GM23338 (cell line): ENCODE measurements around the gene TBC1D7. TPM values are rescaled to one million over a fixed set of nuclear protein-coding genes. Genes with fewer than 3 reads are reported as not detected.

ENCODE experiments used
- ATAC-seq: fragments of 200-7000 bp; cut with Tn5 transposase; 3 replicates; pipeline ENCODE4 v1.9.1; 2020
- DNase-seq: peaks from one replicate; pipeline ENCODE4 v3.0.0-alpha.2; 2015; ENCODE audit warnings: low spot score
- H2AFZ ChIP-seq: fragments of 200-600 bp; sonication (generic); 2 replicates; pipeline ENCODE4 v1.8.0; 2016; ENCODE audit warnings: antibody characterized with exemption, mild to moderate bottlenecking, moderate library complexity
- H3F3A ChIP-seq: fragments of 200-600 bp; sonication (generic); replicated peaks from 2 replicates; pipeline ENCODE4 v1.8.0; 2017; ENCODE audit warnings: antibody characterized with exemption, mixed run types, low read depth
- H3K27ac ChIP-seq: fragments of 200-600 bp; sonication (generic); 2 replicates; pipeline ENCODE4 v1.6.1; 2016; ENCODE audit warnings: low read depth
- H3K27me3 ChIP-seq: fragments of 200-600 bp; sonication (generic); 2 replicates; pipeline ENCODE4 v1.8.0; 2016; ENCODE audit warnings: mild to moderate bottlenecking, mixed run types, moderate library complexity; ENCODE audit not compliant: insufficient read depth
- H3K36me3 ChIP-seq: fragments of 200-600 bp; sonication (generic); 2 replicates; pipeline ENCODE4 v1.8.0; 2016; ENCODE audit warnings: mild to moderate bottlenecking; ENCODE audit not compliant: insufficient read depth
- H3K4me1 ChIP-seq: fragments of 200-600 bp; sonication (generic); 2 replicates; pipeline ENCODE4 v1.8.0; 2016; ENCODE audit warnings: mild to moderate bottlenecking, moderate library complexity; ENCODE audit not compliant: insufficient read depth
- H3K4me2 ChIP-seq: fragments of 200-600 bp; sonication (generic); 2 replicates; pipeline ENCODE4 v1.7.1; 2017; ENCODE audit warnings: mixed run types
- H3K4me3 ChIP-seq: fragments of 200-600 bp; sonication (generic); 2 replicates; pipeline ENCODE4 v1.6.1; 2016; ENCODE audit warnings: mixed run types
- H3K79me2 ChIP-seq: fragments of 200-600 bp; sonication (generic); replicated peaks from 2 replicates; pipeline ENCODE4 v1.8.0; 2017; ENCODE audit warnings: mild to moderate bottlenecking; ENCODE audit not compliant: insufficient read depth
- H3K9me2 ChIP-seq: fragments of 200-600 bp; sonication (generic); 2 replicates; pipeline ENCODE4 v1.8.0; 2017; ENCODE audit not compliant: insufficient read depth
- H4K20me1 ChIP-seq: fragments of 200-600 bp; sonication (generic); replicated peaks from 2 replicates; pipeline ENCODE4 v1.8.0; 2017; ENCODE audit warnings: mild to moderate bottlenecking; ENCODE audit not compliant: insufficient read depth
- H3K27ac Mint-ChIP-seq: 2 replicates; pipeline ENCODE4 v1.8.0; 2020; ENCODE audit warnings: inconsistent platforms, mild to moderate bottlenecking, moderate library complexity, mixed read lengths
- H3K27me3 Mint-ChIP-seq: 3 replicates; pipeline ENCODE4 v1.8.0; 2022; ENCODE audit warnings: low read depth, mild to moderate bottlenecking, moderate library complexity, mixed read lengths, inconsistent platforms; ENCODE audit not compliant: insufficient read depth, poor library complexity
- H3K36me3 Mint-ChIP-seq: 3 replicates; pipeline ENCODE4 v1.8.0; 2021; ENCODE audit warnings: low read depth, mild to moderate bottlenecking, inconsistent platforms, moderate library complexity, mixed read lengths
- H3K4me1 Mint-ChIP-seq: 3 replicates; pipeline ENCODE4 v1.8.0; 2020; ENCODE audit warnings: mild to moderate bottlenecking, inconsistent platforms, mixed read lengths
- H3K4me3 Mint-ChIP-seq: 3 replicates; pipeline ENCODE4 v1.8.0; 2021; ENCODE audit warnings: moderate library complexity, mild to moderate bottlenecking, inconsistent platforms, mixed read lengths
- H3K9me3 Mint-ChIP-seq: 3 replicates; pipeline ENCODE4 v1.8.0; 2020; ENCODE audit warnings: moderate library complexity, mild to moderate bottlenecking, inconsistent platforms, mixed read lengths
- CREB1 ChIP-seq: fragments of 250-450 bp; sonication (Bioruptor Pico); IDR thresholded peaks from 2 replicates; pipeline ENCODE4 v1.5.0; 2020; ENCODE audit warnings: low read depth, mild to moderate bottlenecking, moderate library complexity
- CTCF ChIP-seq, 2 experiments: fragments of 200-600 bp in 1 of 2; sonication (generic) in 1 of 2; conservative IDR thresholded peaks; 2 replicates each; pipeline versions ENCODE4 v1.5.1 to v1.6.1; 2016 to 2017; ENCODE audit warnings: antibody characterized with exemption in 2 of 2, low read depth in 2 of 2, mild to moderate bottlenecking in 2 of 2, moderate library complexity in 1 of 2
- EZH2 ChIP-seq: fragments of 200-600 bp; sonication (generic); IDR thresholded peaks from one replicate; pipeline ENCODE4 v1.8.0; 2017; ENCODE audit warnings: antibody characterized with exemption, mild to moderate bottlenecking, low read depth; ENCODE audit not compliant: unreplicated experiment
- NANOG ChIP-seq: IDR thresholded peaks from 2 replicates; pipeline ENCODE4 v1.6.1; 2016; ENCODE audit warnings: antibody characterized with exemption, borderline replicate concordance
- POLR2AphosphoS5 ChIP-seq: IDR thresholded peaks from 2 replicates; pipeline ENCODE4 v1.6.1; 2016; ENCODE audit warnings: antibody characterized with exemption, low read depth
- REST ChIP-seq: IDR thresholded peaks from one replicate; pipeline ENCODE4 v1.6.1; 2018; ENCODE audit warnings: antibody characterized with exemption; ENCODE audit not compliant: unreplicated experiment
- STAT1 ChIP-seq: IDR thresholded peaks from one replicate; pipeline ENCODE4 v1.6.1; 2016; ENCODE audit warnings: antibody characterized with exemption; ENCODE audit not compliant: unreplicated experiment
- ZNF114 ChIP-seq: fragments of 250-450 bp; sonication (Bioruptor Pico); IDR thresholded peaks from 2 replicates; pipeline ENCODE4 v1.5.0; 2020; ENCODE audit warnings: mild to moderate bottlenecking, moderate library complexity
- ZNF331 ChIP-seq: fragments of 250-450 bp; sonication (Bioruptor Pico); IDR thresholded peaks from 2 replicates; pipeline ENCODE4 v1.5.0; 2020; ENCODE audit warnings: low read depth, mild to moderate bottlenecking, moderate library complexity
- polyA plus RNA-seq: library from polyadenylated mRNA; unstranded; fragments of >200 nt; fragmentation: Nextera tagmentation; extraction: Ambion mirVana; gene quantifications from 2 replicates; pipeline ENCODE4 v1.2.1, GENCODE V29; 2016
- total RNA-seq: library from RNA; depleted of rRNA; stranded (reverse); fragments of >200 nt; shearing (Covaris generic); gene quantifications from 2 replicates; pipeline ENCODE4 v1.2.3, GENCODE V29; 2014

TBC1D7 gene
- total and polyA plus RNA-seq, 2 experiments from 2014 or later = 62.0 to 70.4 TPM

GRCh38 chr6:13307508-13307995 lies 20.8 kb downstream of the TBC1D7 start (continued):
- TF ChIP-seq CTCF (conservative IDR thresholded peaks at IDR 0.05; ENCODE audit: low read depth in 2 of 2) (no peak), EZH2 (no peak), STAT1 (no peak), CREB1 (no peak), ZNF114 (no peak)

- no peak for DNase-seq
- H3K27me3 ChIP-seq = no peaks in the 10 kb centered on the region
- no peak for ATAC-seq
- H3F3A ChIP-seq = no peaks in the 10 kb centered on the region
- H3K4me1 Mint-ChIP-seq = no peaks in the 10 kb centered on the region
- H3K27me3 Mint-ChIP-seq = peaks cover 4% of the 10 kb centered on the region
- H3K27ac ChIP-seq = no peak overlapping the region
- no peaks in the 10 kb centered on the region for H3K9me2 ChIP-seq
- TF ChIP-seq NANOG (no peak), REST (no peak), CREB1 (no peak)
- no peaks in the 10 kb centered on the region for H3K9me3 Mint-ChIP-seq
- no peak overlapping the region for H3K27ac Mint-ChIP-seq
- no peak overlapping the region for H3K4me2 ChIP-seq
- H3K4me1 ChIP-seq = no peaks in the 10 kb centered on the region
- peaks cover 34% of the 10 kb centered on the region for H3K36me3 ChIP-seq
- no peak overlapping the region for H2AFZ ChIP-seq
- H4K20me1 ChIP-seq = peaks cover 5% of the 10 kb centered on the region; the same call in 1 of the 2 replicates
- H3K79me2 ChIP-seq = no peaks in the 10 kb centered on the region; the same call in 1 of the 2 replicates
- H3K4me3 ChIP-seq = no peak overlapping the region
- H3K36me3 Mint-ChIP-seq = peaks cover 53% of the 10 kb centered on the region
- no peak overlapping the region for H3K4me3 Mint-ChIP-seq
These were observed 22.5 kb downstream of the TBC1D7 start for GRCh38 chr6:13305791-13306190.

DNA sequence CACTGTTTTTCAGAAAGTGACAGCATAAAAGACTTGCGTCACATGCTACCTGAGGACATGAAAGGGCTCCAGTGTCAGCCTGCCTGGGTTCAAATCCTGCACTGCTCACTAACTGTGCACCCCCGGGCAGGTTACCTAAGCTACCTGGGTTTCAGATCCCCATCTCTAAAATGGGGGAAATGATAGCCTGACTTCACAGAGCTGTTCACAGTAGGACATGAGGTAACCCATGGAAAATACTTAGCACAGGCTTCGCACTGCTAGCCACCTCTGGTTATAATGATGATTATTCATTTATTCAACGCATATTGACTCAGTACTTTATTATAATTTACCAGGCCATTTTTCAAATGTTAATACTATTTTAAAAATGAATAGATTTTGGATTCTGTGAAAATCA lies 23.0 kb downstream of the TBC1D7 start:
- Mint-ChIP-seq H3K36me3 (peaks cover 57% of the 10 kb centered on the region), H3K27ac (no peak overlapping the region), H3K27me3 (peaks cover 4% of the 10 kb centered on the region), H3K4me3 (no peak overlapping the region), H3K4me1 (no peaks in the 10 kb centered on the region), H3K9me3 (no peaks in the 10 kb centered on the region)
- H3K79me2 ChIP-seq = no peaks in the 10 kb centered on the region; the same call in 1 of the 2 replicates
- DNase-seq = no peak
- no peaks in the 10 kb centered on the region for H3K9me2 ChIP-seq
- TF ChIP-seq EZH2 (no peak), POLR2AphosphoS5 (no peak), ZNF331 (CRISPR knock-in tag) (no peak), NANOG (no peak), ZNF114 (no peak)
- H4K20me1 ChIP-seq = peaks cover 5% of the 10 kb centered on the region; the same call in 1 of the 2 replicates
- H3F3A ChIP-seq = no peaks in the 10 kb centered on the region
- no peaks in the 10 kb centered on the region for H3K4me1 ChIP-seq
- H3K4me2 ChIP-seq = no peak overlapping the region
- no peak overlapping the region for H3K4me3 ChIP-seq
- peaks cover 34% of the 10 kb centered on the region for H3K36me3 ChIP-seq
- H2AFZ ChIP-seq = no peak overlapping the region
- H3K27me3 ChIP-seq = no peaks in the 10 kb centered on the region
- no peak for ATAC-seq
- H3K27ac ChIP-seq = no peak overlapping the region
